HepG2 (cell line): ENCODE results near the gene RBCK1. TPM values are rescaled to one million over a fixed set of nuclear protein-coding genes. Genes with fewer than 3 reads are reported as not detected.

Experiments
- AKAP8 ChIP-seq: sonication (generic); formaldehyde crosslinking; IDR thresholded peaks from 2 replicates; pipeline ENCODE4 v1.5.1; 2020; ENCODE audit warnings: mild to moderate bottlenecking, missing genetic modification reagents
- DNMT1 ChIP-seq: sonication (generic); formaldehyde crosslinking; IDR thresholded peaks from 2 replicates; pipeline ENCODE4 v1.5.1; 2020; ENCODE audit warnings: mild to moderate bottlenecking, missing genetic modification reagents
- EHMT2 ChIP-seq: fragments of 200-600 bp; sonication (generic); IDR thresholded peaks from 2 replicates; pipeline ENCODE4 v1.7.0; 2017; ENCODE audit warnings: antibody characterized with exemption, low read depth, low read length, borderline replicate concordance
- GABPA ChIP-seq, 2 experiments: IDR thresholded peaks; 2 replicates each; pipeline ENCODE4 v1.6.1; 2011 to 2016; ENCODE audit warnings: low read depth in 2 of 2, low read length in 1 of 2, missing biosample characterization in 1 of 2, missing genetic modification characterization in 1 of 2
- HHEX ChIP-seq: IDR thresholded peaks from 2 replicates; pipeline ENCODE4 v1.6.1; 2016; ENCODE audit warnings: control low read depth
- HOXA5 ChIP-seq: sonication (generic); formaldehyde crosslinking; IDR thresholded peaks from 2 replicates; pipeline ENCODE4 v1.4.0; 2020; ENCODE audit warnings: missing genetic modification reagents
- HOXA9 ChIP-seq: sonication (generic); formaldehyde crosslinking; IDR thresholded peaks from 2 replicates; pipeline ENCODE4 v1.8.1; 2022; ENCODE audit warnings: missing genetic modification reagents, mild to moderate bottlenecking, moderate library complexity, borderline replicate concordance
- KLF12 ChIP-seq: sonication (generic); formaldehyde crosslinking; IDR thresholded peaks from 2 replicates; pipeline ENCODE4 v1.4.0; 2020; ENCODE audit warnings: missing genetic modification reagents, borderline replicate concordance
- MEIS1 ChIP-seq: sonication (generic); formaldehyde crosslinking; IDR thresholded peaks from 2 replicates; pipeline ENCODE4 v1.9.0; 2021; ENCODE audit warnings: mild to moderate bottlenecking, missing genetic modification reagents, moderate library complexity, borderline replicate concordance
- NKX3-1 ChIP-seq: sonication (generic); formaldehyde crosslinking; IDR thresholded peaks from 2 replicates; pipeline ENCODE4 v1.5.0; 2020; ENCODE audit warnings: missing genetic modification reagents
- PBX2 ChIP-seq: IDR thresholded peaks from 2 replicates; pipeline ENCODE4 v1.6.1; 2016; ENCODE audit warnings: control low read depth
- POGK ChIP-seq: sonication (generic); formaldehyde crosslinking; conservative IDR thresholded peaks from 2 replicates; pipeline ENCODE4 v1.8.0; 2022; ENCODE audit warnings: mild to moderate bottlenecking, moderate library complexity, missing genetic modification reagents
- SMAD1 ChIP-seq: sonication (generic); formaldehyde crosslinking; IDR thresholded peaks from 2 replicates; pipeline ENCODE4 v1.4.0; 2020; ENCODE audit warnings: missing genetic modification reagents, low read depth, mild to moderate bottlenecking, borderline replicate concordance
- SNAI1 ChIP-seq: sonication (generic); formaldehyde crosslinking; IDR thresholded peaks from 2 replicates; pipeline ENCODE4 v1.5.0; 2020; ENCODE audit warnings: mild to moderate bottlenecking, missing genetic modification reagents, borderline replicate concordance
- ZFX ChIP-seq: sonication (generic); formaldehyde crosslinking; IDR thresholded peaks from 2 replicates; pipeline ENCODE4 v1.4.0; 2020; ENCODE audit warnings: mild to moderate bottlenecking, low read depth, missing genetic modification reagents, moderate library complexity
- ZKSCAN8 ChIP-seq: IDR thresholded peaks from 2 replicates; pipeline ENCODE4 v1.6.1; 2016; ENCODE audit warnings: borderline replicate concordance, missing genetic modification reagents, missing compliant biosample characterization
- ZNF431 ChIP-seq: sonication (generic); formaldehyde crosslinking; IDR thresholded peaks from 2 replicates; pipeline ENCODE4 v1.9.0; 2022; ENCODE audit warnings: missing genetic modification reagents, low read depth, mild to moderate bottlenecking, borderline replicate concordance
- ZNF547 ChIP-seq: sonication (generic); formaldehyde crosslinking; IDR thresholded peaks from 2 replicates; pipeline ENCODE4 v1.5.1; 2020; ENCODE audit warnings: mild to moderate bottlenecking, missing genetic modification reagents
- ZNF609 ChIP-seq: sonication (generic); formaldehyde crosslinking; IDR thresholded peaks from 2 replicates; pipeline ENCODE4 v1.4.0; 2020; ENCODE audit warnings: mild to moderate bottlenecking, missing genetic modification reagents, borderline replicate concordance
- ZNF839 ChIP-seq: sonication (generic); formaldehyde crosslinking; IDR thresholded peaks from 2 replicates; pipeline ENCODE4 v1.4.0; 2020; ENCODE audit warnings: missing genetic modification reagents, mild to moderate bottlenecking, borderline replicate concordance
- polyA plus RNA-seq, 8 experiments: library from polyadenylated mRNA; depleted of rRNA in 3 of 8; stranded (reverse) in 7 of 8; unstranded in 1 of 8; fragments of >200 nt; fragmentation: Illumina TruSeq in 4 of 8; extraction: Trizol in 4 of 8; gene quantifications; 2 replicates each; pipeline versions ENCODE4 v1.2.1 to v1.2.3, GENCODE V29; 2011 to 2016; ENCODE audit warnings: low read depth in 4 of 8, missing spikeins in 1 of 8, mixed read lengths in 1 of 8; ENCODE audit not compliant: insufficient read depth in 1 of 8
- total RNA-seq, 5 experiments: library from RNA; depleted of rRNA; stranded (reverse); fragments of >200 nt; fragmentation: Illumina TruSeq; extraction: Trizol; gene quantifications; 2 replicates each; pipeline ENCODE4 v1.2.3, GENCODE V29; 2016; ENCODE audit warnings: low read depth in 1 of 5

The RBCK1 gene
- total and polyA plus RNA-seq, 2 of the 13 experiments (the other 11 are each of a cell fraction or from before 2014, with no cell fraction given): 149 to 215 TPM

- peak; percentile 95 for TF ChIP-seq ZNF609
- no peak for TF ChIP-seq HHEX
- TF ChIP-seq DNMT1 (CRISPR knock-in tag): peak; percentile 93
- TF ChIP-seq SNAI1: peak; percentile 82; the same call in 1 of the 2 replicates
- peak; percentile 98 for TF ChIP-seq ZKSCAN8 (CRISPR knock-in tag)
- TF ChIP-seq AKAP8 (CRISPR knock-in tag): peak; percentile 87; the same call in 1 of the 2 replicates
- TF ChIP-seq PBX2: peak; percentile 83
- TF ChIP-seq NKX3-1 (CRISPR knock-in tag): no peak
- no peak for TF ChIP-seq KLF12 (CRISPR knock-in tag)
- TF ChIP-seq ZNF547 (CRISPR knock-in tag): peak; percentile 96
- peak; percentile 98; the same call in 1 of the 2 replicates for TF ChIP-seq ZNF839 (CRISPR knock-in tag)
- TF ChIP-seq HOXA9 (CRISPR knock-in tag): peak; percentile 84; the same call in 1 of the 2 replicates
- peak; percentile 95 for TF ChIP-seq ZFX (CRISPR knock-in tag)
- TF ChIP-seq ZNF431 (CRISPR knock-in tag): peak; percentile 99
- peak; percentile 77; the same call in 1 of the 2 replicates for TF ChIP-seq SMAD1 (CRISPR knock-in tag)
- peak; percentile 94; the same call in 1 of the 2 replicates for TF ChIP-seq HOXA5
- TF ChIP-seq EHMT2: peak; percentile 98
- no peak for TF ChIP-seq GABPA (IDR thresholded peaks at IDR 0.05; ENCODE audit: low read depth, low read length)
- peak; percentile 88 for TF ChIP-seq GABPA (CRISPR knock-in tag; IDR thresholded peaks at IDR 0.05; ENCODE audit: low read depth)
- peak; percentile 99 for TF ChIP-seq POGK (CRISPR knock-in tag)
- peak; percentile 100 for TF ChIP-seq MEIS1
Measured at GRCh38 chr20:362271-363254, 45.5 kb upstream of the RBCK1 start (continued).
